HL-60/S4 treated with retinoic acid at 250 ng/mL for 4 days and 3 days (cell line): ENCODE data around the gene ABCA13.

Experiments used
- in situ Hi-C: fragments of 300-500 bp; cut with MboI; formaldehyde crosslinking; loops from 2 replicates; pipeline ENCODE4 v1.7.0; 2022; ENCODE audit warnings: low sequenced_read_pairs

ABCA13 gene

DNA sequence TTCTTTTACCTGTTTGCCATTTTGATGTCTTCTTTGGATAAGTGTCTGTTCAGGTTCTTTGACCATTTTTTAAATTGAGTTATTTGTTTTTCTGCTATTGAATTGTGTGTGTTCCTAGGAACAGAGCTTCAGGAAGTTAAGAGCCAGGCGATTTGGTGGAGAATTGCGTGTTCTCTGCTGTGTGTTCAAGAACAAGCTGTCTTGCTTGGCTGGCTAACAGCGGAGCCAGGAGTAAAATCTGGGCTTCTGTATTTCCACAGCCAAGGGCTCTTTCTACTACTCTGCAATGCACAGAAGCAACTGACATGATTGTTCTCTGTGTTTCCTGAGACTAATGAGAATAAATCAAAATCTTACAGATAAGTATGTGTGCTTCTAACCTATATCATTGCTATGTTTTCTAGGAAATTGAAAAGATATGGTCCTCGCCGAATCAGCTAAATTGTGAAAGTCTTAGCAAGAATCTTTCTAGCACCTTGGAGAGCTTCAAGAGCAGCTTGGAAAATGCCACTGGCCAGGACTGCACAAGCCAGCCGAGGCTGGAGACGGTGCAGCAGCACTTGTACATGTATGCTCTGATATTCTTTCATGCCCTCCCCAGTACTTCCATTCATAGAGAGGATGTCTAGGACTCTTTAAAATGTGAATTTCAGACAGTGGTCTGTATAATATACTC is 124.2 kb downstream of the ABCA13 start:
- in situ Hi-C loops, result no loop called here

DNA sequence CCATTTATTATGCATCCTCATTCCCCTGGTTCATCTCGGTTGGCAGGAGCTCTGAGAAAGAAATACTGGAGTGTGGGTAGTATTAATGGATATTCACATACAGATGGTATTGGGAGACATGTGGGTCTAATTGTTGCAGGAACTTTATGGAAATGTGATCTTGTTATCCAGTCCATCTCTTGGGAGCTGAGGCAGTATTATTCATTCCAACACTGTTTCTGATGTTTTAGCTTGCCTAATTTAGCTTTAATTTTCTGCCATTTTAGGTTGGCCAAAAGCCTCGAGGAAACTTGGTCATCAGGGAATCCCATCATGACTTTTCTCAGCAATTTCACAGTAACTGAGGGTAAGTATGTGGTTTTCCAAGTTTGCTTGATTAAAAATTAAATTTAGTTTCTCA is 125.7 kb downstream of the ABCA13 start:
- in situ Hi-C loops, result no loop called here

GRCh38 chr7:48298779-48299178 is 127.5 kb downstream of the ABCA13 start:
- in situ Hi-C loops, result no loop called here

- in situ Hi-C loops, result no loop called here
Measured at GRCh38 chr7:48299580-48300169, 128.4 kb downstream of the ABCA13 start.

DNA sequence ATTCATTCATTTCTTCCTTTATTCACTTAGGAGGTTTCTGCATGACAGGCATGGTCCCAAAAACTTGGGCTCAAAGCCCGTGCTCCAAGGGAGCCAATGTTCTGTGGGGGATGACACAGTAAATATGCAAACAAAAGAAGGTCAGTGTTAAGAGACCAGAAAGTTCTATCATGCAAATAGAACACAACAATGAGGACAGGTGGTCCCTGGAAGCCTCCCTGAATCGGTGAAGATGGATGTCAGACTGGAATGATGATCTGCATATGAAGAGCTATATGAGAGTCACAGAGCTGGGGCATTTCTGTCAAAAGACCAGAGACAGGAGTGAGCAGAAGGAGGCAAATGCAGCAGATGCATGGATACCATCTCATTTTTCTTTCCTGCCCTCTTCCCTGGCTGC is 129.0 kb downstream of the ABCA13 start:
- in situ Hi-C loops, result no loop called here

- in situ Hi-C loops, result no loop called here
Measured at GRCh38 chr7:48301201-48301600, 129.9 kb downstream of the ABCA13 start.

GRCh38 chr7:48304641-48305040 is 133.4 kb downstream of the ABCA13 start:
- in situ Hi-C loops, result no loop called here

GRCh38 chr7:48305661-48306060 is 134.4 kb downstream of the ABCA13 start:
- in situ Hi-C loops, result no loop called here

GRCh38 chr7:48307041-48307714 is 135.9 kb downstream of the ABCA13 start:
- in situ Hi-C loops, result no loop called here

GRCh38 chr7:48309720-48310119 is 138.5 kb downstream of the ABCA13 start:
- in situ Hi-C loops, result no loop called here

DNA sequence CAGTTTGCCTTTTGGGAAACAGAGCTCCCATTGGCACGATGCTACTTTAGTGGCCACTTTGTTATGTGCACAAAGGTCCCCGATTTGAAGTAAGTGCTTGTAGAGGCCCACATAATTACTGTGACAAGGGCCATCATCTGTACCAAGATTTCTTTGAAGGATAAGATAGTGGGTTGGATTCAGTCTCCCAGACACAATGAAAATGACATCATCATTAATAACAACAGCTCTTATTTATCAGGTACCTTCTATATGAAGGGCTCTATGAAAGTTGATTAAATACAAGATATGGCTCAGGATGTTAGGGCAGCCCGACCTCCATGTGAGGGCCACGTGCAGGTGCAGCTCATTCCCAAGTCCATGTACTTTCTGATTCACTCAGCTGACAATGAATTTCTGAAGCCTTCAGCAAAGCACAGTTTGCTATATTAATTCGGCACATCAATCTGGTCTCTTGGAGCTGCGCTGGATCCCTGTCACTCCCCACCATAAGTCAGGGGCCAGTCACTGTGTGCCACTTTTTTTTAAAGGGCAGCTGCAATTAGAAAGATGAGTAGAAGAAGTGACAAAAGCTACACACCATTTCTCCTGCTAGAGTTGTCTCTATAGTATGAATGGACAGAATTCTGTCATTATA is 140.3 kb downstream of the ABCA13 start:
- in situ Hi-C loops, result no loop called here

GRCh38 chr7:48312151-48312550 is 140.9 kb downstream of the ABCA13 start:
- in situ Hi-C loops, result no loop called here

DNA sequence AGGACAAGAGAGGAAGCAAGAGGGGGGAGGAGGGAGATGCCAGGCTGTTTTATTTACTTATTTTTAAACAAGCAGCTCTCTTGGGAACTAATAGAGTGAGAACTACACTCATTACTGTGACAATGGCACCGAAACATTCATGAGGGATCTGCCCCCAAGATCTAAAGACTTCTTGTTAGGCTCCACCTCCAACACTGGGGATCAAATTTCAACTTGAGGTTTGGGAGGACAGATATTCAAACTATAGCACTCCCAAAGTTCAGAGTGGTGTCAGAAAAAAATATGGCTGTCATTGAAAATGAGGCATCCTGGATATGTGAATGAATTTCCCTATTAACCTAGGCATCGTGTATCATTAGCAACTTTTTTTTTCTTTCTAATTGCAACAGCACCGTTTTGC is 145.5 kb downstream of the ABCA13 start:
- in situ Hi-C loops, result no loop called here

DNA sequence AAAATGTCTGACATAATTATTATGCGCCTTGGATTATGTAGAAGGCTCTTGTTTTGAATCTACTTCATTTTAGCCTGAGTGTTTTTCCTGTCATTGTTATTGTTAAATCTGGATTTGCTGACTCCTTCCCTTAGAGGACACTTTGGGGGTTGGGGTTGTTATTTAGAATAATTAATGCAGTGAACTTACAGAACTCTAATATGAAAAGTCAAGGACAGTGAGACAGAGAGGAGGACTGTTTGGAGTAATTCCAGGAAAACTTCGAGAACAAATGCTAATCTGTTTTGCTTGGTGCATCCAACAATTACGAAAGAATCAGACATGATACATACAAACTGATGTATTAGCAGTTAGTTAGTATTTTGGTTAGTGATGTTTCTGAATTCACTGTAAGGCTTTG is 146.1 kb downstream of the ABCA13 start:
- in situ Hi-C loops, result no loop called here

- in situ Hi-C loops, result no loop called here
Measured at GRCh38 chr7:48321319-48322010, 150.2 kb downstream of the ABCA13 start.

GRCh38 chr7:48337012-48337621 is 165.9 kb downstream of the ABCA13 start:
- in situ Hi-C loops, result no loop called here

GRCh38 chr7:48337781-48338180 is 166.5 kb downstream of the ABCA13 start:
- in situ Hi-C loops, result no loop called here

GRCh38 chr7:48347230-48347825 is 176.1 kb downstream of the ABCA13 start:
- in situ Hi-C loops, result no loop called here

GRCh38 chr7:48350515-48350914 is 179.3 kb downstream of the ABCA13 start:
- in situ Hi-C loops, result no loop called here

- in situ Hi-C loops, result no loop called here
Measured at GRCh38 chr7:48351900-48352299, 180.6 kb downstream of the ABCA13 start.
